SK-N-SH (cell line): ENCODE measurements around the gene TMEM231.

Experiments
- CHD2 ChIP-seq: fragments of 150-350 bp; IDR thresholded peaks from 2 replicates; pipeline ENCODE4 v1.6.1; 2018; ENCODE audit warnings: low read length; ENCODE audit not compliant: partially characterized antibody
- CTCF ChIP-seq: fragments of 200-600 bp; sonication (generic); IDR thresholded peaks from 2 replicates; pipeline ENCODE4 v1.6.1; 2017; ENCODE audit warnings: antibody characterized with exemption, mild to moderate bottlenecking, moderate library complexity
- EP300 ChIP-seq, 2 experiments: IDR thresholded peaks; 2 replicates each; pipeline versions ENCODE4 v1.4.0 to v1.6.1; 2012; ENCODE audit warnings: borderline replicate concordance in 1 of 2, low read depth in 1 of 2, low read length in 1 of 2
- GABPA ChIP-seq: IDR thresholded peaks from 2 replicates; pipeline ENCODE4 v1.4.0; 2012; ENCODE audit warnings: low read depth, mild to moderate bottlenecking
- GATA2 ChIP-seq: sonication (generic); formaldehyde crosslinking; IDR thresholded peaks from 2 replicates; pipeline ENCODE4 v1.5.0; 2020; ENCODE audit warnings: mild to moderate bottlenecking, missing genetic modification reagents
- IRF3 ChIP-seq: fragments of 150-350 bp; IDR thresholded peaks from 2 replicates; pipeline ENCODE4 v1.6.1; 2016; ENCODE audit warnings: mild to moderate bottlenecking, low read depth, low read length
- POLR2AphosphoS5 ChIP-seq: IDR thresholded peaks from 2 replicates; pipeline ENCODE4 v1.6.1; 2012; ENCODE audit warnings: low read depth, low read length
- RAD21 ChIP-seq: IDR thresholded peaks from 2 replicates; pipeline ENCODE4 v1.6.1; 2012; ENCODE audit warnings: mild to moderate bottlenecking, low read length
- SMC3 ChIP-seq: IDR thresholded peaks from 2 replicates; pipeline ENCODE4 v1.6.1; 2012; ENCODE audit warnings: low read depth, low read length, improper control_type of control experiment
- TCF12 ChIP-seq: IDR thresholded peaks from 2 replicates; pipeline ENCODE4 v1.4.0; 2012
- USF2 ChIP-seq: fragments of 150-350 bp; IDR thresholded peaks from 2 replicates; pipeline ENCODE4 v1.6.1; 2017; ENCODE audit warnings: antibody characterized with exemption, low read length, low read depth, borderline replicate concordance
- TF ChIP-seq, protein P1 (sequence below): IDR thresholded peaks from 2 replicates; pipeline ENCODE4 v1.6.1; 2012; ENCODE audit warnings: mild to moderate bottlenecking, low read depth, low read length, moderate library complexity
- TF ChIP-seq, protein P2 (sequence below): IDR thresholded peaks from 2 replicates; pipeline ENCODE4 v1.4.0; 2012; ENCODE audit warnings: low read depth

- TF ChIP-seq RAD21 = no peak
- TF ChIP-seq GATA2 (CRISPR knock-in tag) = no peak
- no peak for TF ChIP-seq USF2
- no peak for TF ChIP-seq CTCF
- no peak; the same call in 1 of the 2 replicates for TF ChIP-seq GABPA
- peak; percentile 54; the same call in 1 of the 2 replicates for TF ChIP-seq POLR2AphosphoS5
- TF ChIP-seq TCF12 = no peak
- TF ChIP-seq, protein P1, sequence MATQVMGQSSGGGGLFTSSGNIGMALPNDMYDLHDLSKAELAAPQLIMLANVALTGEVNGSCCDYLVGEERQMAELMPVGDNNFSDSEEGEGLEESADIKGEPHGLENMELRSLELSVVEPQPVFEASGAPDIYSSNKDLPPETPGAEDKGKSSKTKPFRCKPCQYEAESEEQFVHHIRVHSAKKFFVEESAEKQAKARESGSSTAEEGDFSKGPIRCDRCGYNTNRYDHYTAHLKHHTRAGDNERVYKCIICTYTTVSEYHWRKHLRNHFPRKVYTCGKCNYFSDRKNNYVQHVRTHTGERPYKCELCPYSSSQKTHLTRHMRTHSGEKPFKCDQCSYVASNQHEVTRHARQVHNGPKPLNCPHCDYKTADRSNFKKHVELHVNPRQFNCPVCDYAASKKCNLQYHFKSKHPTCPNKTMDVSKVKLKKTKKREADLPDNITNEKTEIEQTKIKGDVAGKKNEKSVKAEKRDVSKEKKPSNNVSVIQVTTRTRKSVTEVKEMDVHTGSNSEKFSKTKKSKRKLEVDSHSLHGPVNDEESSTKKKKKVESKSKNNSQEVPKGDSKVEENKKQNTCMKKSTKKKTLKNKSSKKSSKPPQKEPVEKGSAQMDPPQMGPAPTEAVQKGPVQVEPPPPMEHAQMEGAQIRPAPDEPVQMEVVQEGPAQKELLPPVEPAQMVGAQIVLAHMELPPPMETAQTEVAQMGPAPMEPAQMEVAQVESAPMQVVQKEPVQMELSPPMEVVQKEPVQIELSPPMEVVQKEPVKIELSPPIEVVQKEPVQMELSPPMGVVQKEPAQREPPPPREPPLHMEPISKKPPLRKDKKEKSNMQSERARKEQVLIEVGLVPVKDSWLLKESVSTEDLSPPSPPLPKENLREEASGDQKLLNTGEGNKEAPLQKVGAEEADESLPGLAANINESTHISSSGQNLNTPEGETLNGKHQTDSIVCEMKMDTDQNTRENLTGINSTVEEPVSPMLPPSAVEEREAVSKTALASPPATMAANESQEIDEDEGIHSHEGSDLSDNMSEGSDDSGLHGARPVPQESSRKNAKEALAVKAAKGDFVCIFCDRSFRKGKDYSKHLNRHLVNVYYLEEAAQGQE = no peak
- TF ChIP-seq IRF3 = no peak
- peak; percentile 52 for TF ChIP-seq CHD2
- no peak for TF ChIP-seq EP300 (IDR thresholded peaks at IDR 0.05; ENCODE audit: borderline replicate concordance in 1 of 2, low read depth in 1 of 2, low read length in 1 of 2)
- TF ChIP-seq, protein P2, sequence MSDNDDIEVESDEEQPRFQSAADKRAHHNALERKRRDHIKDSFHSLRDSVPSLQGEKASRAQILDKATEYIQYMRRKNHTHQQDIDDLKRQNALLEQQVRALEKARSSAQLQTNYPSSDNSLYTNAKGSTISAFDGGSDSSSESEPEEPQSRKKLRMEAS = peak; percentile 58
- TF ChIP-seq SMC3 = no peak
Observed at GRCh38 chr16:75555213-75555706, 792 bp downstream of the TMEM231 start.
